GM12872 (cell line): ENCODE data around the gene TRIM15.

Experiments
- TF ChIP-seq, protein P1 (sequence below): IDR thresholded peaks from 3 replicates; pipeline ENCODE4 v1.5.1; 2011; ENCODE audit warnings: low read depth, mild to moderate bottlenecking, low read length, moderate library complexity; ENCODE audit not compliant: insufficient read depth

TRIM15 gene

DNA sequence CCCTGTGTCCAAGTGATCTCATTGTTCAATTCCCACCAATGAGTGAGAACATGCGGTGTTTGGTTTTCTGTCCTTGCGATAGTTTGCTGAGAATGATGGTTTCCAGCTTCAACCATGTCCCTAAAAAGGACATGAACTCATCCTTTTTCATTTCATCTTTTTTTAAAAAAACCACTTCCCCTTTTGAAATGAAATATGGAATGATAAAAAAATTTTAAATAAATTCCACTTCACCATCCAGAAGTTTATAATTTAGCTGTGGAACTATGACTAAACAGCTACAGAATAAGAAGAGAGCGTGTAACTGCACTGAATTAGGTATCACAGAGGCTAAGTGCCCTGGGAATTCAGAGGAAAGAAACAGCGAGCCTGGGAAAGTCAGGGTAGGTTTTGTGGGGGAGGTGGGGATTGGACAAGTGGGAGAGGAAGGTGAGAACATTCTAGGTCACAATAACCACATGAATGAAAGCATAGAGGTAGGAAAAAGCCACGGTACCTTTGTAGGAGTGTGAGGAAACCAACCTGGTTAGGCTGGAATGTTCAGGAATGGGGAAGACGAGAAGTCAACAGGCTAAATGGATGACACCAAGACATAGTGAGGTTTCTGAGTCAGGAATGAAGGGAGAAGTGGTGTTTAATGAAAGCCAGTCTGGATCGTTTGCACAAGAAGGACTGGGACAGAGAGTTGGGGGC is 13.3 kb upstream of the TRIM15 start:
- TF ChIP-seq, protein P1, sequence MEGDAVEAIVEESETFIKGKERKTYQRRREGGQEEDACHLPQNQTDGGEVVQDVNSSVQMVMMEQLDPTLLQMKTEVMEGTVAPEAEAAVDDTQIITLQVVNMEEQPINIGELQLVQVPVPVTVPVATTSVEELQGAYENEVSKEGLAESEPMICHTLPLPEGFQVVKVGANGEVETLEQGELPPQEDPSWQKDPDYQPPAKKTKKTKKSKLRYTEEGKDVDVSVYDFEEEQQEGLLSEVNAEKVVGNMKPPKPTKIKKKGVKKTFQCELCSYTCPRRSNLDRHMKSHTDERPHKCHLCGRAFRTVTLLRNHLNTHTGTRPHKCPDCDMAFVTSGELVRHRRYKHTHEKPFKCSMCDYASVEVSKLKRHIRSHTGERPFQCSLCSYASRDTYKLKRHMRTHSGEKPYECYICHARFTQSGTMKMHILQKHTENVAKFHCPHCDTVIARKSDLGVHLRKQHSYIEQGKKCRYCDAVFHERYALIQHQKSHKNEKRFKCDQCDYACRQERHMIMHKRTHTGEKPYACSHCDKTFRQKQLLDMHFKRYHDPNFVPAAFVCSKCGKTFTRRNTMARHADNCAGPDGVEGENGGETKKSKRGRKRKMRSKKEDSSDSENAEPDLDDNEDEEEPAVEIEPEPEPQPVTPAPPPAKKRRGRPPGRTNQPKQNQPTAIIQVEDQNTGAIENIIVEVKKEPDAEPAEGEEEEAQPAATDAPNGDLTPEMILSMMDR = no peak

- TF ChIP-seq, protein P1 = no peak
Measured at GRCh38 chr6:30150671-30151395, 12.5 kb upstream of the TRIM15 start.

- TF ChIP-seq, protein P1 = no peak
Measured at GRCh38 chr6:30151580-30151979, 11.8 kb upstream of the TRIM15 start.

GRCh38 chr6:30152016-30152673 is 11.2 kb upstream of the TRIM15 start:
- TF ChIP-seq, protein P1 = no peak

GRCh38 chr6:30152910-30153610 is 10.3 kb upstream of the TRIM15 start:
- TF ChIP-seq, protein P1 = no peak

- TF ChIP-seq, protein P1 = no peak
Measured at GRCh38 chr6:30154061-30154460, 9.3 kb upstream of the TRIM15 start.

- TF ChIP-seq, protein P1 = no peak
Measured at GRCh38 chr6:30154709-30155519, 8.4 kb upstream of the TRIM15 start.
